CD4-positive, CD25-positive, alpha-beta regulatory T cell (primary cell): Measurements from ENCODE around the gene TSPAN18. TPM values are rescaled to one million over a fixed set of nuclear protein-coding genes. Genes with fewer than 3 reads are reported as not detected.

Experiments used
- ATAC-seq, 2 donors: fragments of 150-1000 bp; cut with Tn5 transposase; one replicate each; pipeline ENCODE4 v1.10.0; 2021; ENCODE audit warnings: low read depth in 2 of 2, moderate number of reproducible peaks in 2 of 2, moderate library complexity in 1 of 2
- DNase-seq, 3 donors: peaks; one replicate each; pipeline versions ENCODE4 v3.0.0 to v3.0.0-alpha.2; 2012 to 2022; ENCODE audit warnings: mixed read lengths in 1 of 3
- H3K27ac ChIP-seq: one replicate; pipeline ENCODE4 v1.7.0; 2013; ENCODE audit warnings: mild to moderate bottlenecking, low read length; ENCODE audit not compliant: insufficient read depth, poor library complexity, severe bottlenecking
- H3K27me3 ChIP-seq: one replicate; pipeline ENCODE4 v1.7.0; 2013; ENCODE audit warnings: low read length; ENCODE audit not compliant: control insufficient read depth, insufficient read depth
- H3K36me3 ChIP-seq: one replicate; pipeline ENCODE4 v1.7.0; 2013; ENCODE audit warnings: mild to moderate bottlenecking, low read length, moderate library complexity; ENCODE audit not compliant: control insufficient read depth, insufficient read depth
- H3K4me1 ChIP-seq: 2 replicates; pipeline ENCODE4 v1.7.0; 2013; ENCODE audit warnings: mild to moderate bottlenecking, low read length; ENCODE audit not compliant: insufficient read depth, control insufficient read depth, poor library complexity, severe bottlenecking
- H3K4me3 ChIP-seq: one replicate; pipeline ENCODE4 v1.7.0; 2013; ENCODE audit warnings: low read depth, mild to moderate bottlenecking, low read length, moderate library complexity
- H3K9me3 ChIP-seq, 2 experiments: 1 replicate in 1 of 2; 2 replicates in 1 of 2; pipeline ENCODE4 v1.7.0; 2013; ENCODE audit warnings: low read length in 2 of 2, mild to moderate bottlenecking in 1 of 2, moderate library complexity in 1 of 2; ENCODE audit not compliant: control insufficient read depth in 2 of 2
- H3K27ac Mint-ChIP-seq, 3 donors: one replicate each; pipeline ENCODE4 v1.8.0; 2020 to 2022; ENCODE audit warnings: mild to moderate bottlenecking in 3 of 3, mixed read lengths in 3 of 3, moderate library complexity in 2 of 3
- H3K27me3 Mint-ChIP-seq: one replicate; pipeline ENCODE4 v1.8.0; 2022; ENCODE audit warnings: mild to moderate bottlenecking, mixed read lengths
- H3K36me3 Mint-ChIP-seq: one replicate; pipeline ENCODE4 v1.8.0; 2020; ENCODE audit warnings: mixed read lengths
- H3K4me1 Mint-ChIP-seq, 4 donors: one replicate each; pipeline ENCODE4 v1.8.0; 2020 to 2022; ENCODE audit warnings: mixed read lengths in 4 of 4, mild to moderate bottlenecking in 1 of 4
- H3K4me3 Mint-ChIP-seq, 4 donors: one replicate each; pipeline ENCODE4 v1.8.0; 2020 to 2022; ENCODE audit warnings: mild to moderate bottlenecking in 4 of 4, mixed read lengths in 4 of 4, moderate library complexity in 3 of 4
- H3K9me3 Mint-ChIP-seq, 7 donors: one replicate each; pipeline ENCODE4 v1.8.0; 2020 to 2022; ENCODE audit warnings: mixed read lengths in 7 of 7, mild to moderate bottlenecking in 3 of 7, moderate library complexity in 2 of 7
- polyA plus RNA-seq, 4 donors: library from polyadenylated mRNA; unstranded; fragments of 300-500 nt; fragmentation: Illumina TruSeq; gene quantifications; one replicate each; pipeline ENCODE4 v1.2.3, GENCODE V29; 2021
- total RNA-seq: library from RNA; stranded (reverse); gene quantifications from one replicate; pipeline ENCODE4 v1.2.3, GENCODE V29; 2022

TSPAN18 gene
- total and polyA plus RNA-seq, 5 donors from 2014 or later = 3.2 to 36.9 (median 4.9) TPM

DNA sequence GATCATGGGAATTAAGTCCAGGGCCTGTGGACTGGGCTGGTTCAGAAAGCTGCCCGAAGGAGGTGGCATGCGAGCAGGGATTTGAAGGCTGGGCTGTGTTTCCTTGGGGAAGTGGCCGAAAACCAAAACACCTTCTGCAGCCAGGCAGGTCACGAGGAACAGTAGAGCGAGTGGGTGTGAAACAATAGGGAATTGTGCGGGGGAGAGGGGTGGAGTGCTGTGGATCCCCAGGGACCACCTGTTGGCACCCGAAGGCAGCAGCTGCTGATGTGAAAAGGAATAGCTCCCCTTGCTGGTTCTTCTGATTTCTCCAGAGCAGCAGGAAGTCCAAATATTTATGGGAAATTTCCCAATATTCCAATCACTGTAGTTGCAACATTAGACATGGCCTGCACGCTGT is 199.3 kb downstream of the TSPAN18 start:
- Histone ChIP-seq H3K36me3 (no peaks in the 10 kb centered on the region), H3K4me1 (no peaks in the 10 kb centered on the region), H3K9me3 (no peaks in the 10 kb centered on the region), H3K27me3 (no peaks in the 10 kb centered on the region), H3K27ac (no peak overlapping the region), H3K4me3 (no peak overlapping the region)
- DNase-seq (no peak), ATAC-seq (no peak)
- H3K4me1 Mint-ChIP-seq = peaks cover 0 to 2% (median 0%) of the 10 kb centered on the region in 4 donors
- H3K27ac Mint-ChIP-seq = no peak overlapping the region
- H3K4me3 Mint-ChIP-seq = no peak overlapping the region
- H3K27me3 Mint-ChIP-seq = peaks cover 5% of the 10 kb centered on the region
- peaks cover 19% of the 10 kb centered on the region for H3K36me3 Mint-ChIP-seq
- peaks cover 0 to 1% (median 0%) of the 10 kb centered on the region in 7 donors for H3K9me3 Mint-ChIP-seq

DNA sequence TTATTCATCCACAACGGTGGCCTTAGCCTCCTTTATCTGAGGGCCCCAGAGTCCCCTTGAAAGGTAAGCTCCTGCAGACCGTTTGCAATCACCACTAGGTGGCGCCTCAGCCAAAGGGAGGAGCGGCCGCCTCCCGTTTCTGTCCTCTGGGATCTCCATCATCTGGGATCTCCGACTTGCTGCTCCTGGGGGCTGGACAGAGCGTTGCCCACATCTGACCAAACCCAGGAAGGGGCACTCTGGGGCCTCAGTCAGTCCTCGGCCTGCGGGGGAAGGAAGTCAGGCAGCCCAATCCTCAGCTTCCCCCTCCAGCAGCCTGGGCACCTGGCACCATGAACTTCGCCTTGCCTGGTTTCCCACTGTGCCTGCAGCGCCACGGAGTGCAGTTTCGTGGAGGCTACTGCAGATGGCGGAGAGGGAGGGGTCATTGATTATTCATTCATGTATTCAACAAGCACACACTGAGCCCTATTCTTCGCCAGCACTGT is 200.5 kb downstream of the TSPAN18 start:
- no peaks in the 10 kb centered on the region for H3K27me3 ChIP-seq
- H3K27ac Mint-ChIP-seq = peak overlapping the region in 1 of 3 donors; percentile 66

DNA sequence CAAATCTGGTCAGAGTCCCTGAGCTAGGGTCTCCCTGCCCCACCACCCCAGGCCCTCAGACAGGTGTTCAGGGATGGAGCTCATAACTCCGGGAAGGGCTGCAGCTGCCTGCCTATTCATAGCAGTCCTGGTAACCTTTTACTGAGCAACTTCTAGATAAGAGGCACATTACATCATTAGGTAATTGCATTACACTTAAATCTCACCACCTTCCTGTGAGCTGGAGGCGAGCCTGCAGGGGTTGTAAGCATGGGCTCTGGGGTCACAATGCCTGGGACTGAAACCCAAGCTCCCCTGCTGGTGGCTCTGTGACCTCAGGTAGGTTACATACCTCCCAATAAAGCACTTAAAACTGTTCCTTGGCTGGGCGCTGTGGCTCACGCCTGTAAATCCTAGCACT is 201.4 kb downstream of the TSPAN18 start:
- H3K27ac Mint-ChIP-seq = no peak overlapping the region
- Histone ChIP-seq H3K27ac (no peak overlapping the region), H3K36me3 (no peaks in the 10 kb centered on the region), H3K4me1 (no peaks in the 10 kb centered on the region), H3K9me3 (no peaks in the 10 kb centered on the region), H3K27me3 (no peaks in the 10 kb centered on the region), H3K4me3 (no peak overlapping the region)
- DNase-seq (no peak), ATAC-seq (no peak)
- peaks cover 10% of the 10 kb centered on the region for H3K36me3 Mint-ChIP-seq
- H3K4me1 Mint-ChIP-seq = peaks cover 0 to 2% (median 0%) of the 10 kb centered on the region in 4 donors
- H3K4me3 Mint-ChIP-seq = no peak overlapping the region
- peaks cover 0 to 1% (median 0%) of the 10 kb centered on the region in 7 donors for H3K9me3 Mint-ChIP-seq
- H3K27me3 Mint-ChIP-seq = no peaks in the 10 kb centered on the region

More for the DNA sequence above, 200.5 kb downstream of the TSPAN18 start:
- H3K27me3 Mint-ChIP-seq = no peaks in the 10 kb centered on the region
- Histone ChIP-seq H3K9me3 (no peaks in the 10 kb centered on the region), H3K27ac (no peak overlapping the region), H3K4me3 (no peak overlapping the region), H3K36me3 (no peaks in the 10 kb centered on the region), H3K4me1 (no peaks in the 10 kb centered on the region)
- H3K4me3 Mint-ChIP-seq = no peak overlapping the region
- peak in 1 of 2 donors; percentile 32 for ATAC-seq
- peaks cover 0 to 2% (median 0%) of the 10 kb centered on the region in 4 donors for H3K4me1 Mint-ChIP-seq
- DNase-seq = peak; percentile 23 to 54 (median 45)
- H3K9me3 Mint-ChIP-seq = peaks cover 0 to 1% (median 0%) of the 10 kb centered on the region in 7 donors
- peaks cover 14% of the 10 kb centered on the region for H3K36me3 Mint-ChIP-seq

DNA sequence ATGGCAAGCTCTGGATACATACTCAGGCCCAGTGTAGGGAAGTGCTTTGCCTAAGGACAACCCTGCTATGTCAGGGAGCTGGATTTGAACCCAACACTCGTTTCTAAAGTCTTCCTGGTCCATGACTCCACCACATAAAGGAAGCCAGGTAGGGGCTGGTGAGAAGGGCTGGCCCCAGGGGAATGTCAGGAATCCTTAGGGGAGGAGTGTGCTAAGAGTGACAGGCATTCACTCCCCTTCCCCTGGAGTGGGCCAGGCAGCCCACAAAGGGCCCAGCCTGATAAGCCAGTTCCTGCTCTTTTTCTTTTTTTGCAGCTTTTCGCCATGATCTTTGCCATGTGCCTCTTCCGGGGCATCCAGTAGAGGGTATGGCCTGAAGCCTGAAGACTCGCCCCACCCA is 202.1 kb downstream of the TSPAN18 start:
- no peak overlapping the region for H3K27ac Mint-ChIP-seq
- Histone ChIP-seq H3K27me3 (no peaks in the 10 kb centered on the region), H3K36me3 (no peaks in the 10 kb centered on the region), H3K4me1 (no peaks in the 10 kb centered on the region), H3K27ac (no peak overlapping the region), H3K4me3 (no peak overlapping the region), H3K9me3 (no peaks in the 10 kb centered on the region)
- no peaks in the 10 kb centered on the region for H3K27me3 Mint-ChIP-seq
- DNase-seq (no peak), ATAC-seq (no peak)
- peaks cover 0 to 2% (median 0%) of the 10 kb centered on the region in 4 donors for H3K4me1 Mint-ChIP-seq
- peaks cover 10% of the 10 kb centered on the region for H3K36me3 Mint-ChIP-seq
- peaks cover 0 to 1% (median 0%) of the 10 kb centered on the region in 7 donors for H3K9me3 Mint-ChIP-seq
- H3K4me3 Mint-ChIP-seq = no peak overlapping the region

DNA sequence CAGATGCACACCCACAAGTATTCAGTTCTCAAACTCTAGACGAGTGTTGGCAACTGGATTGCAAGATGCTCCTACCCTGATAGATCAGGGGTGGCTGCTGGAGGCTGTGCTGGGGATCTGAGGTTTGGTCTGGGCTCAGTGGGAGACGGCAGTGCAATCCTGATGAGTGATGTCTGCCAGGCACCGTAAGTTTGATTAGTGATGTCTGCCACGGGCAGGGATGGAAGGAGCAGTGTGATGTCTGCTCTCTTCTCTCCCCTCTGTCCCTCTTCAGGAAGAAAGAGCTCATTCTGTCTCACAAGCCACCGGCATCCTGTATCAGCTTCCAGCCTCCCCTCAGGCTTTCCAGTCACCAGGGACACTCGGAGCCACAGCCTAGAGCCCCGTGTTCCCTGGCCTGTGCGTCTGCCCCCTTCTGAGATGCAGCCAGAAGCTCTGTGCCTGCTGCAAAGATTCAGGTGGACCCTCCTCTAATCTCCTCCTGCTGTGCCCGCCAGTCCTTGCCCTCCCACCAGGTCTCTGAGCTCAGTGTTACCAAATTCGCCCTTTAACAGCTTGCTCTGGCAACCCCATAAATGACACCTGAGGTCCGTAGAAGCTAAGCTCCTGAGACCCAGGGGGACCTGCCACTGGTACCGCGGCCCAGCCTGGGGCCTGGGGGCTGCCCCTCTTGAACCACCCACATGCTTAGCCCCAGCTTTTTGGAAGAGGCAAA is 204.0 kb downstream of the TSPAN18 start:
- no peak for DNase-seq
- Histone ChIP-seq H3K27ac (no peak overlapping the region), H3K36me3 (no peaks in the 10 kb centered on the region), H3K9me3 (no peaks in the 10 kb centered on the region), H3K27me3 (no peaks in the 10 kb centered on the region), H3K4me1 (no peaks in the 10 kb centered on the region), H3K4me3 (no peak overlapping the region)
- Mint-ChIP-seq H3K4me3 (no peak overlapping the region), H3K27ac (peak overlapping the region in 1 of 3 donors; percentile 81), H3K4me1 (peaks cover 0 to 4% (median 0%) of the 10 kb centered on the region in 4 donors), H3K27me3 (no peaks in the 10 kb centered on the region), H3K36me3 (peaks cover 10% of the 10 kb centered on the region), H3K9me3 (peaks cover 0 to 1% (median 0%) of the 10 kb centered on the region in 7 donors)
- no peak for ATAC-seq

DNA sequence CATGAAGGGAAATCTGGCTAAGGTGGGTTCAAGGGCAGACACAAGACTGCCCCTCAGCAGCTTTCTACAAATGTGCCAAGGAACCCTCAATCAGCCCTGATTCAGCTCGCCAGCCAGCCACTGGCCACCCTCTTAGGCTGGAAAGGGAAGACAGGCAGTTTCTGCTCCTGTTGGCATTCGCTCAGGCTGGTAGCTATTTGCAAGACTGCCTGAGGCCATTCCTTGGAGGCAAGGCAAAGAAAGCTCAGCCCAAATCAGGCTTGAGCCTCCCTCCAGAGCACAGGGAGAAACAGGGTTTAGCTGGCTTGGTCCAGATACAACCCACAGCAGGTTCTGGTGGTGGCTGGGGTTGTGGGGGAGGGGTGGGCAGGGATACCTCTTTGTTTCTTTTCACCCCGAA is 204.7 kb downstream of the TSPAN18 start:
- ATAC-seq = no peak
- Mint-ChIP-seq H3K36me3 (peaks cover 10% of the 10 kb centered on the region), H3K4me3 (no peak overlapping the region), H3K27me3 (no peaks in the 10 kb centered on the region), H3K27ac (no peak overlapping the region), H3K4me1 (peaks cover 0 to 4% (median 0%) of the 10 kb centered on the region in 4 donors), H3K9me3 (peaks cover 0 to 1% (median 0%) of the 10 kb centered on the region in 7 donors)
- Histone ChIP-seq H3K27me3 (no peaks in the 10 kb centered on the region), H3K27ac (no peak overlapping the region), H3K4me3 (no peak overlapping the region), H3K9me3 (no peaks in the 10 kb centered on the region), H3K36me3 (no peaks in the 10 kb centered on the region), H3K4me1 (peaks cover 3% of the 10 kb centered on the region)
- no peak for DNase-seq

DNA sequence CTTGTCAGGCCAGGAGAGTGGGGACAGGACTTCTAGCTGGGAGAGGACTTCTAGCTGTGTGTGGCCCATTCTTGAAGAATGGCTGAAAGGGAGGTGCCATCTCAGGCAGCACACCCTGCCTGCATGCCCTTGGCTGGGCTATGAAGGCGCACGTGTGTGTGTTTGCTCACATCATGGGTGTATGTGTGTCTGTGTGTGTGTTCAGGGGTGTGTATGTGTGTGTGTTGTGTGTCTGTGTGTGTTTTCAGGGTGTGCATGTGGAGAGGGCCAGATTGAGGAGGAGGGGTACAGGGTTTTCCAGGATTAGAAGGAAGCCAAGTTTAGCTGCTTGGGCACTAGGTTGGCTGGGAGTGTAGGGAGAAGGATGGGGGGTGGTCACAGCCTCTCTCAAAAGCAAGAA is 207.3 kb downstream of the TSPAN18 start:
- Histone ChIP-seq H3K27ac (no peak overlapping the region), H3K27me3 (no peaks in the 10 kb centered on the region), H3K36me3 (no peaks in the 10 kb centered on the region), H3K9me3 (no peaks in the 10 kb centered on the region), H3K4me3 (no peak overlapping the region), H3K4me1 (peaks cover 5% of the 10 kb centered on the region)
- Mint-ChIP-seq H3K36me3 (peaks cover 10% of the 10 kb centered on the region), H3K27me3 (no peaks in the 10 kb centered on the region), H3K9me3 (peaks cover 0 to 1% (median 0%) of the 10 kb centered on the region in 7 donors), H3K4me3 (no peak overlapping the region), H3K4me1 (peaks cover 0 to 2% (median 0%) of the 10 kb centered on the region in 4 donors), H3K27ac (peak overlapping the region in 1 of 3 donors; percentile 55)
- ATAC-seq (no peak), DNase-seq (no peak)
